K562 (cell line): ENCODE measurements around the gene PRSS22. TPM values are rescaled to one million over a fixed set of nuclear protein-coding genes. Genes with fewer than 3 reads are reported as not detected.

Experiments used
- CCNT2 ChIP-seq: IDR thresholded peaks from 2 replicates; pipeline ENCODE4 v1.6.1; 2011; ENCODE audit warnings: borderline replicate concordance, low read depth, mild to moderate bottlenecking, moderate library complexity, mixed read lengths, low read length; ENCODE audit not compliant: insufficient read length; ENCODE audit errors: extremely low read depth
- EP300 ChIP-seq: IDR thresholded peaks from 2 replicates; pipeline ENCODE4 v1.6.1; 2012; ENCODE audit warnings: low read length, improper control_type of control experiment
- FOXJ3 ChIP-seq: sonication (generic); formaldehyde crosslinking; IDR thresholded peaks from 2 replicates; pipeline ENCODE4 v1.4.0; 2020; ENCODE audit warnings: mild to moderate bottlenecking, missing genetic modification reagents
- HDAC6 ChIP-seq: IDR thresholded peaks from 2 replicates; pipeline ENCODE4 v1.6.1; 2012; ENCODE audit warnings: low read depth, mild to moderate bottlenecking, control low read depth, inconsistent platforms, low read length, moderate library complexity
- IFI16 ChIP-seq: fragments of 250-450 bp; sonication (Bioruptor Pico); IDR thresholded peaks from 2 replicates; pipeline ENCODE4 v2.1.2; 2022; ENCODE audit warnings: mild to moderate bottlenecking, inconsistent platforms
- LCOR ChIP-seq: sonication (generic); formaldehyde crosslinking; IDR thresholded peaks from 2 replicates; pipeline ENCODE4 v1.8.0; 2022; ENCODE audit warnings: mild to moderate bottlenecking, missing genetic modification reagents
- NFE2 ChIP-seq: IDR thresholded peaks from 2 replicates; pipeline ENCODE4 v1.6.1; 2014; ENCODE audit warnings: antibody characterized with exemption, low read depth
- NR1H2 ChIP-seq: sonication (generic); formaldehyde crosslinking; IDR thresholded peaks from 2 replicates; pipeline ENCODE4 v1.4.0; 2020; ENCODE audit warnings: mild to moderate bottlenecking, missing genetic modification reagents
- NRF1 ChIP-seq, 2 experiments: fragments of 450-650 bp; IDR thresholded peaks in 1 of 2; conservative IDR thresholded peaks in 1 of 2; 2 replicates each; pipeline ENCODE4 v1.6.1; 2014; ENCODE audit warnings: mild to moderate bottlenecking in 2 of 2
- PHF20 ChIP-seq: fragments of 450-650 bp; IDR thresholded peaks from 2 replicates; pipeline ENCODE4 v1.6.1; 2018; ENCODE audit not compliant: partially characterized antibody
- PML ChIP-seq: IDR thresholded peaks from 2 replicates; pipeline ENCODE4 v1.6.1; 2012; ENCODE audit warnings: low read length, inconsistent platforms
- POLR2AphosphoS5 ChIP-seq: IDR thresholded peaks from 2 replicates; pipeline ENCODE4 v1.6.1; 2011; ENCODE audit warnings: mild to moderate bottlenecking, low read depth, low read length, moderate library complexity; ENCODE audit not compliant: control insufficient read depth, insufficient read depth
- SP1 ChIP-seq: sonication (generic); formaldehyde crosslinking; IDR thresholded peaks from 2 replicates; pipeline ENCODE4 v1.8.1; 2022; ENCODE audit warnings: mild to moderate bottlenecking, missing genetic modification reagents
- SUPT5H ChIP-seq: fragments of 450-650 bp; IDR thresholded peaks from 2 replicates; pipeline ENCODE4 v1.6.1; 2016
- TEAD1 ChIP-seq, 2 experiments: fragments of 450-650 bp in 1 of 2; sonication (generic) in 1 of 2; formaldehyde crosslinking; IDR thresholded peaks; 2 replicates each; pipeline versions ENCODE4 v1.4.0 to v1.8.0; 2020 to 2022; ENCODE audit warnings: mild to moderate bottlenecking in 2 of 2, missing genetic modification reagents in 1 of 2
- THRAP3 ChIP-seq: fragments of 450-650 bp; IDR thresholded peaks from 2 replicates; pipeline ENCODE4 v1.6.1; 2016; ENCODE audit warnings: mild to moderate bottlenecking, inconsistent platforms, borderline replicate concordance
- XRCC5 ChIP-seq: fragments of 200-400 bp; formaldehyde crosslinking; IDR thresholded peaks from 2 replicates; pipeline ENCODE4 v1.6.1; 2017; ENCODE audit warnings: low read depth, mild to moderate bottlenecking, low read length
- ZNF23 ChIP-seq: fragments of 250-450 bp; sonication (Bioruptor Pico); IDR thresholded peaks from 2 replicates; pipeline ENCODE4 v1.4.0; 2020; ENCODE audit warnings: mild to moderate bottlenecking
- ZNF347 ChIP-seq: fragments of 450-650 bp; formaldehyde crosslinking; IDR thresholded peaks from 2 replicates; pipeline ENCODE4 v1.4.0; 2020; ENCODE audit warnings: low read depth, mild to moderate bottlenecking, moderate library complexity
- ZNF707 ChIP-seq: fragments of 250-450 bp; sonication (Bioruptor Pico); conservative IDR thresholded peaks from 2 replicates; pipeline ENCODE4 v1.8.0; 2022; ENCODE audit warnings: inconsistent platforms, mild to moderate bottlenecking, moderate library complexity
- polyA plus RNA-seq, 8 experiments: library from polyadenylated mRNA; depleted of rRNA in 4 of 8; stranded (reverse) in 5 of 8; unstranded in 3 of 8; fragments of >200 nt; fragmentation: Nextera tagmentation in 2 of 8; fragmentation: Illumina TruSeq in 1 of 8; extraction: Ambion mirVana in 2 of 8; extraction: Trizol in 1 of 8; gene quantifications; 2 replicates each; pipeline versions ENCODE4 v1.2.1 to v1.2.3, GENCODE V29; 2011 to 2014; ENCODE audit warnings: inconsistent platforms in 1 of 8, missing spikeins in 1 of 8
- total RNA-seq, 7 experiments: library from RNA; depleted of rRNA in 6 of 7; stranded (reverse); fragments of >200 nt in 6 of 7; fragmentation: Illumina TruSeq in 2 of 7; extraction: Trizol in 2 of 7; gene quantifications; 2 replicates each; pipeline versions ENCODE4 v1.2.1 to v1.2.3, GENCODE V29; 2011 to 2021; ENCODE audit warnings: low replicate concordance in 1 of 7
- TF ChIP-seq, protein P1 (sequence below): sonication (generic); formaldehyde crosslinking; IDR thresholded peaks from 2 replicates; pipeline ENCODE4 v1.5.0; 2020; ENCODE audit warnings: missing genetic modification reagents
- TF ChIP-seq, protein P2 (sequence below): sonication (generic); formaldehyde crosslinking; IDR thresholded peaks from 2 replicates; pipeline ENCODE4 v1.8.0; 2022; ENCODE audit warnings: missing genetic modification reagents, mild to moderate bottlenecking, borderline replicate concordance
- TF ChIP-seq, protein P3 (sequence below), 2 experiments: fragments of 250-450 bp in 1 of 2; fragments of 450-650 bp in 1 of 2; sonication (Bioruptor Pico) in 1 of 2; IDR thresholded peaks; 2 replicates each; pipeline versions ENCODE4 v1.6.1 to v1.8.0; 2016 to 2021; ENCODE audit warnings: mild to moderate bottlenecking in 2 of 2, moderate library complexity in 2 of 2, missing compliant biosample characterization in 1 of 2, missing genetic modification characterization in 1 of 2

The PRSS22 gene
- total and polyA plus RNA-seq, 9 of the 15 experiments (the other 6 are each of a cell fraction or from before 2014, with no cell fraction given) = 0.13 to 0.42 TPM; not detected in 7

DNA sequence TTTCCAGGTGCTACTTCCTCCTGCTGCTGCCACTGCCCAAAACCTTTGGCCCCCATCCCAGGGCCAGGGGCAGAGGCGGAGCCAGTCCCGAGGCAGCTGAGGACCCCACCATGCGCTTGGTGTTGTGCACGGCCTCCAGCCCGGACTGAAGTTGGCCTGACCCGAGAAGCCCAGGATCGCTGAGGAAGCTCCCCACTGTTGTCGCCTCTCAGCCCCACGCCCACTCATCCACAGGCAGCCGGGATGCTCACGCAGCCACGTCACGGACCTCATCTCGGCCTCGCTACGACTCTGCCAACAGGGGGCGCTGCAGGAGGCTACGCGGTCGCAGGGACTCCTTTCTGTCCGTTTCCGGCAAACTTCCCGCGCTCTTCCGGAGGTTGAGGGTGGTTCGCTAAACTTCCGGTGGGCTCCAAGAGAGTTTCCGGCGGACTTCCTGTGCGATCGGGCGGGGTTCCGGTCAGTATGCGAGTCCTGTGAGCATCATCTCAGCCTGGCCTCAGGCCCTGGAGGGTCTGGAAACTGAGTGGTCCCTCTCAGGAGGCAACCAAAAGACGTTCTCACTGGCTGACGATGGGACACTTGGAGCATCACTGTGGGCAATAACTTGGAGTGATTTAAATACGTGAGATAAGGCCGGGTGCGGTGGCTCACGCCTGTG is 15.5 kb downstream of the PRSS22 start (continued):
- peak in 1 of 2 experiments; percentile 46; a peak in 1 of 4 replicates for TF ChIP-seq TEAD1 (CRISPR knock-in tag; IDR thresholded peaks at IDR 0.05)
- TF ChIP-seq NR1H2 (CRISPR knock-in tag) = no peak
- TF ChIP-seq XRCC5 = no peak; the same call in 1 of the 2 replicates
- TF ChIP-seq ZNF707 (CRISPR knock-in tag) = no peak
- no peak for TF ChIP-seq ZNF23
- TF ChIP-seq ZNF347 (CRISPR knock-in tag) = no peak
- no peak for TF ChIP-seq SUPT5H
- peak; percentile 30; the same call in 1 of the 2 replicates for TF ChIP-seq EP300
- 0 out of 2 replicates have a peak, but pooled peaks have one; percentile 60 for TF ChIP-seq THRAP3
- TF ChIP-seq PHF20 = peak; percentile 82
- TF ChIP-seq POLR2AphosphoS5 = no peak
- TF ChIP-seq PML = no peak
- TF ChIP-seq, protein P1, sequence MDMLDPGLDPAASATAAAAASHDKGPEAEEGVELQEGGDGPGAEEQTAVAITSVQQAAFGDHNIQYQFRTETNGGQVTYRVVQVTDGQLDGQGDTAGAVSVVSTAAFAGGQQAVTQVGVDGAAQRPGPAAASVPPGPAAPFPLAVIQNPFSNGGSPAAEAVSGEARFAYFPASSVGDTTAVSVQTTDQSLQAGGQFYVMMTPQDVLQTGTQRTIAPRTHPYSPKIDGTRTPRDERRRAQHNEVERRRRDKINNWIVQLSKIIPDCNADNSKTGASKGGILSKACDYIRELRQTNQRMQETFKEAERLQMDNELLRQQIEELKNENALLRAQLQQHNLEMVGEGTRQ = no peak
- peak; percentile 39 to 54 for TF ChIP-seq NRF1 (conservative IDR thresholded peaks at IDR 0.05 in 1 of 2, IDR thresholded peaks at IDR 0.05 in 1 of 2)
- no peak for TF ChIP-seq CCNT2
- TF ChIP-seq SP1 (CRISPR knock-in tag) = 0 out of 2 replicates have a peak, but pooled peaks have one; percentile 26
- TF ChIP-seq FOXJ3 (CRISPR knock-in tag) = no peak
- no peak for TF ChIP-seq IFI16 (CRISPR knock-in tag)
- peak; percentile 56; the same call in 1 of the 2 replicates for TF ChIP-seq LCOR
- TF ChIP-seq, protein P2, sequence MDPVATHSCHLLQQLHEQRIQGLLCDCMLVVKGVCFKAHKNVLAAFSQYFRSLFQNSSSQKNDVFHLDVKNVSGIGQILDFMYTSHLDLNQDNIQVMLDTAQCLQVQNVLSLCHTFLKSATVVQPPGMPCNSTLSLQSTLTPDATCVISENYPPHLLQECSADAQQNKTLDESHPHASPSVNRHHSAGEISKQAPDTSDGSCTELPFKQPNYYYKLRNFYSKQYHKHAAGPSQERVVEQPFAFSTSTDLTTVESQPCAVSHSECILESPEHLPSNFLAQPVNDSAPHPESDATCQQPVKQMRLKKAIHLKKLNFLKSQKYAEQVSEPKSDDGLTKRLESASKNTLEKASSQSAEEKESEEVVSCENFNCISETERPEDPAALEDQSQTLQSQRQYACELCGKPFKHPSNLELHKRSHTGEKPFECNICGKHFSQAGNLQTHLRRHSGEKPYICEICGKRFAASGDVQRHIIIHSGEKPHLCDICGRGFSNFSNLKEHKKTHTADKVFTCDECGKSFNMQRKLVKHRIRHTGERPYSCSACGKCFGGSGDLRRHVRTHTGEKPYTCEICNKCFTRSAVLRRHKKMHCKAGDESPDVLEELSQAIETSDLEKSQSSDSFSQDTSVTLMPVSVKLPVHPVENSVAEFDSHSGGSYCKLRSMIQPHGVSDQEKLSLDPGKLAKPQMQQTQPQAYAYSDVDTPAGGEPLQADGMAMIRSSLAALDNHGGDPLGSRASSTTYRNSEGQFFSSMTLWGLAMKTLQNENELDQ = no peak
- TF ChIP-seq NFE2 = 0 out of 2 replicates have a peak, but pooled peaks have one; percentile 31
- TF ChIP-seq HDAC6 = no peak
- TF ChIP-seq, protein P3, sequence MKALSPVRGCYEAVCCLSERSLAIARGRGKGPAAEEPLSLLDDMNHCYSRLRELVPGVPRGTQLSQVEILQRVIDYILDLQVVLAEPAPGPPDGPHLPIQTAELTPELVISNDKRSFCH (CRISPR knock-in tag; IDR thresholded peaks at IDR 0.05) = no peak
- TF ChIP-seq, protein P3 (tag; IDR thresholded peaks at IDR 0.05) = peak; percentile 31; the same call in 1 of the 2 replicates
